GM12865 (cell line): Measurements from ENCODE around the gene PKNOX2.

ENCODE experiments used
- DNase-seq: peaks from one replicate; pipeline ENCODE4 v3.0.0; 2010; ENCODE audit warnings: low read depth
- H3K4me3 ChIP-seq: 2 replicates; pipeline ENCODE4 v1.5.1; 2011; ENCODE audit warnings: mild to moderate bottlenecking, low read depth, low read length, control low read depth
- TF ChIP-seq, protein P1 (sequence below): IDR thresholded peaks from 2 replicates; pipeline ENCODE4 v1.5.1; 2011; ENCODE audit warnings: low read length, control low read depth, low read depth, inconsistent platforms; ENCODE audit not compliant: insufficient read depth; ENCODE audit errors: missing control alignments

The PKNOX2 gene

DNA sequence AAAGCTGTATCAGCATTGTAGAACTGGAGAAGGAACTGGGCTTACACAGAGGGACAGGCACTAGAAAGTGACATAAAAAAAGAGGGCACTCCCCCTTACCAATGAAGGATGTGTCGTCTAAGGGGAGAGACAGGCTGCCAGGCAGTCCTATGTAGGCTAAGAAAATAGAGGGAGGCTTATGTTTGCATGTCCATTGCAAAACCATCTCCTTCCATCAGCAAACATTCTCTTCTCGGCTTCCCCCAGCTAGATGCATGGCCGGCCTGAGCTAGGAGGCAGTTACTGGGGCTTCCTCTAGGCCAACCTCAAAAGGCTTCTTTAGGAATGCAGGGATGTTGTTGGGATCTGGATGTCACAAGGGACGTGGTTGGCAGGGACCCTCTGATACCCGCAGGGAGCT is 139.1 kb downstream of the PKNOX2 start:
- no peak overlapping the region for H3K4me3 ChIP-seq
- TF ChIP-seq, protein P1, sequence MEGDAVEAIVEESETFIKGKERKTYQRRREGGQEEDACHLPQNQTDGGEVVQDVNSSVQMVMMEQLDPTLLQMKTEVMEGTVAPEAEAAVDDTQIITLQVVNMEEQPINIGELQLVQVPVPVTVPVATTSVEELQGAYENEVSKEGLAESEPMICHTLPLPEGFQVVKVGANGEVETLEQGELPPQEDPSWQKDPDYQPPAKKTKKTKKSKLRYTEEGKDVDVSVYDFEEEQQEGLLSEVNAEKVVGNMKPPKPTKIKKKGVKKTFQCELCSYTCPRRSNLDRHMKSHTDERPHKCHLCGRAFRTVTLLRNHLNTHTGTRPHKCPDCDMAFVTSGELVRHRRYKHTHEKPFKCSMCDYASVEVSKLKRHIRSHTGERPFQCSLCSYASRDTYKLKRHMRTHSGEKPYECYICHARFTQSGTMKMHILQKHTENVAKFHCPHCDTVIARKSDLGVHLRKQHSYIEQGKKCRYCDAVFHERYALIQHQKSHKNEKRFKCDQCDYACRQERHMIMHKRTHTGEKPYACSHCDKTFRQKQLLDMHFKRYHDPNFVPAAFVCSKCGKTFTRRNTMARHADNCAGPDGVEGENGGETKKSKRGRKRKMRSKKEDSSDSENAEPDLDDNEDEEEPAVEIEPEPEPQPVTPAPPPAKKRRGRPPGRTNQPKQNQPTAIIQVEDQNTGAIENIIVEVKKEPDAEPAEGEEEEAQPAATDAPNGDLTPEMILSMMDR: no peak
- DNase-seq: no peak

DNA sequence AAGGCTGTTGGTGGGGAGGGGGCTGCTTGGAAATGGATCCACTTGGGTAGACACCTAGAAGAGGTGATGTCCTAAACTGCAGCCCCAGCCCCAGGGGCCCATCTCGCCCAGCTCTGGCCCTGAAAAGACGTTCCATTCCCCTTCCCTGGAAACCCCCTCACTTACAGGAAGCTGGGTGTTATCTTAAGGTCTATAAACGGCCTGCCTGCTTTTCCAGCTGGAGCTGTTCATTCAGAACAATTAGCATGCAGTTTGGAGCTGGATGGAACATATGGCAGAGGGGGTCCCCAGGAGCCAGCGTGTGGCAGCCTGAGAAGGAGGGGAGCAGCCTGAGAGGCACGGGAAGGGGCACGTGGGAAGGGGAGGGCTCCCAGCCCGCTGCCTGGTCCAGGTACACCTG is 139.6 kb downstream of the PKNOX2 start:
- no peak overlapping the region for H3K4me3 ChIP-seq
- DNase-seq: no peak
- TF ChIP-seq, protein P1: no peak

DNA sequence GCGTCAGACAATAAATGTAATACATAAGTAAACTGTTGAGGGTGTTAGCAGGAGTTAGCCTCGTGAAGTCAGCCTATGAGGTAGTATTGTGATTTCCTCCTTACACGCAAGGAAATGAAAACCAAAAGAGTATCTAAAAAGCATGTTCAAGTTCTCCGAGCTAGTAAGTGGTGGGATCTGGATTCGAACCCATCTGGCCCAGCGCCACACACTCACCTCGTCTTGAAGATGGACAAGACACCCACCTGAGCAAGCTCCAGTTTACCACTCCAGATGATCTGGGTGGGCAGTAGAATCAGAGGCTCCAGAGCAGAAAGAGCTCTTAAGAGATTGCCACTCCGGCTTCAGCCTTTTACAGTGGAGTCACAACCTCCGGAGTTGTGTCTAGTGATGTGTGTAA is 140.3 kb downstream of the PKNOX2 start:
- TF ChIP-seq, protein P1: no peak
- DNase-seq: no peak
- H3K4me3 ChIP-seq: no peak overlapping the region

DNA sequence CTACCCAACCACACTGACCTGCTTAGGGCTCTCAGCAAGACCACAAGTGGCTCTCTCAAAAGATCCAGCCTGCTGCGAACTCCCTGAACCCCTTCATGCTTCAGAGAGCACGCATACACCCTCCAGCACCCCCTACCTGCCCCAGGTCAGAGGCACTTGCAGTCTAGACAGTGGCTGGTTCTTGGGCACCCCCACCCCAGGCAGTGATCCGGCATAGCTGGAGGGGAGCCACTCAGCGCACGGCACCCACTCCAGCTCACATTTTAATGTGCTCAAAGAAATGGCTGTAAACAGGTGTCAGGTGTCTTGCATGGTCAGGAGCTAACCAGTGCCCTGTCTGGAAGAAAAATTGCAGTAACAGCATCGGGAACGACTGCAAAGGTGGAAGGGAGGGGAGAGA is 140.8 kb downstream of the PKNOX2 start:
- TF ChIP-seq, protein P1: no peak
- no peak overlapping the region for H3K4me3 ChIP-seq
- no peak for DNase-seq

- H3K4me3 ChIP-seq: no peak overlapping the region
- DNase-seq: no peak
- TF ChIP-seq, protein P1: no peak
Measured at GRCh38 chr11:125306476-125306875, 141.9 kb downstream of the PKNOX2 start.

- DNase-seq: no peak
- TF ChIP-seq, protein P1: no peak
- no peak overlapping the region for H3K4me3 ChIP-seq
Measured at GRCh38 chr11:125308246-125308645, 143.7 kb downstream of the PKNOX2 start.

DNA sequence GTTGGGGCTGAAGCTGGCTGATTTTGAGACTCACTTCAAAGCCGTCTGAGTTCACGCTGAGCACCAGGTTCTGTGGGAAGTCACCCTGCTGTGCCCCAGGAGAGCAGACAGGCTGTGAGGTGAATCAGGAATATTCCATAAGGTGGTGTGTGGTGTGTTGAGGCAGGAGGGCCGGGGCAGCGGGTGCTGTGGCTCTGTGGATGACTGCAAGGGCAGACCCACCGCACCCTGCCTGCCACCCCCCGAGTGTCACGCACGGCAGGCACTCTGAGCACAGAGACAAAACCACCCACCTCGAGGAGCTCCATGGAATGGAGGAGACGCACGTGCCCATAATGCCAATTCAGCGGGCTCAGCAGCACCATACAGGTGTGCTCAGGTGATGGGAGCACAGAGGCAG is 147.8 kb downstream of the PKNOX2 start:
- DNase-seq: no peak
- TF ChIP-seq, protein P1: no peak
- H3K4me3 ChIP-seq: no peak overlapping the region
